Chondrocyte (in vitro differentiated cells): ENCODE measurements around the gene PNPLA4. TPM values are rescaled to one million over a fixed set of nuclear protein-coding genes. Genes with fewer than 3 reads are reported as not detected.

Experiments
- DNase-seq: peaks from one replicate; pipeline ENCODE4 v3.0.0; 2021; ENCODE audit warnings: mixed read lengths, low spot score
- H3K27ac Mint-ChIP-seq: one replicate; pipeline ENCODE4 v1.8.0; 2021; ENCODE audit warnings: mild to moderate bottlenecking, moderate library complexity, mixed read lengths; ENCODE audit not compliant: unreplicated experiment
- H3K27me3 Mint-ChIP-seq: 2 replicates; pipeline ENCODE4 v1.8.0; 2021; ENCODE audit warnings: low read depth, mixed read lengths
- H3K36me3 Mint-ChIP-seq: 2 replicates; pipeline ENCODE4 v1.8.0; 2021; ENCODE audit warnings: low read depth, mixed read lengths
- H3K4me1 Mint-ChIP-seq: 2 replicates; pipeline ENCODE4 v1.8.0; 2021; ENCODE audit warnings: low read depth, mild to moderate bottlenecking, mixed read lengths
- H3K4me3 Mint-ChIP-seq: one replicate; pipeline ENCODE4 v1.8.0; 2021; ENCODE audit warnings: mild to moderate bottlenecking, moderate library complexity, mixed read lengths; ENCODE audit not compliant: unreplicated experiment
- H3K9me3 Mint-ChIP-seq: 2 replicates; pipeline ENCODE4 v1.8.0; 2021; ENCODE audit warnings: low read depth, mixed read lengths
- total RNA-seq: library from RNA; stranded (reverse); gene quantifications from 3 replicates; pipeline ENCODE4 v1.2.1, GENCODE V29; 2021
- TF ChIP-seq, protein P1 (sequence below): fragments of 200-600 bp; sonication (generic); IDR thresholded peaks from 2 replicates; pipeline ENCODE4 v1.5.0; 2021; ENCODE audit warnings: antibody characterized with exemption, mild to moderate bottlenecking, moderate library complexity

Gene PNPLA4
- total RNA-seq, 1 donor from 2014 or later: 11.3 TPM

DNA sequence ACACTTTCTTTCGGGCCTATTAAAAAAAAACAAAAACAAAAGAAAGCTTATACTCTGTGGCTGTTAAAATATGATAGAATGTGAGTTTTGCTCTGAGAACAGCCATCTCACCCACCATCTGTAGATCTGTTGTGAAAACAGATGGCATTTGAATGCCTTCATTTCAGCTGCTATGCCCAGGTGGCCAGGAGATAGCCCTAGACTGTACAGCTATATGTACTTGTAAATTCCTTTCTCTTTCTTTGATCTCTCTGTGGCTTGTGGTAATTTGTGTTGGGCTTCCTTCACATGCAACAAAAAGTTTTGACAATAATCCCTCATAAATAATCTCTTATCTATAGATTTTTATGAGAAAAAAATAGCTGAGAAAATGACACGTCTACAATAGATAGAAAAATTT, 38.1 kb downstream of the PNPLA4 start:
- no peaks in the 10 kb centered on the region for H3K27me3 Mint-ChIP-seq
- no peaks in the 10 kb centered on the region for H3K36me3 Mint-ChIP-seq
- H3K4me3 Mint-ChIP-seq: no peak overlapping the region
- no peak for DNase-seq
- TF ChIP-seq, protein P1, sequence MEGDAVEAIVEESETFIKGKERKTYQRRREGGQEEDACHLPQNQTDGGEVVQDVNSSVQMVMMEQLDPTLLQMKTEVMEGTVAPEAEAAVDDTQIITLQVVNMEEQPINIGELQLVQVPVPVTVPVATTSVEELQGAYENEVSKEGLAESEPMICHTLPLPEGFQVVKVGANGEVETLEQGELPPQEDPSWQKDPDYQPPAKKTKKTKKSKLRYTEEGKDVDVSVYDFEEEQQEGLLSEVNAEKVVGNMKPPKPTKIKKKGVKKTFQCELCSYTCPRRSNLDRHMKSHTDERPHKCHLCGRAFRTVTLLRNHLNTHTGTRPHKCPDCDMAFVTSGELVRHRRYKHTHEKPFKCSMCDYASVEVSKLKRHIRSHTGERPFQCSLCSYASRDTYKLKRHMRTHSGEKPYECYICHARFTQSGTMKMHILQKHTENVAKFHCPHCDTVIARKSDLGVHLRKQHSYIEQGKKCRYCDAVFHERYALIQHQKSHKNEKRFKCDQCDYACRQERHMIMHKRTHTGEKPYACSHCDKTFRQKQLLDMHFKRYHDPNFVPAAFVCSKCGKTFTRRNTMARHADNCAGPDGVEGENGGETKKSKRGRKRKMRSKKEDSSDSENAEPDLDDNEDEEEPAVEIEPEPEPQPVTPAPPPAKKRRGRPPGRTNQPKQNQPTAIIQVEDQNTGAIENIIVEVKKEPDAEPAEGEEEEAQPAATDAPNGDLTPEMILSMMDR: no peak
- peaks cover 5% of the 10 kb centered on the region for H3K9me3 Mint-ChIP-seq
- H3K27ac Mint-ChIP-seq: no peak overlapping the region
- no peaks in the 10 kb centered on the region for H3K4me1 Mint-ChIP-seq

DNA sequence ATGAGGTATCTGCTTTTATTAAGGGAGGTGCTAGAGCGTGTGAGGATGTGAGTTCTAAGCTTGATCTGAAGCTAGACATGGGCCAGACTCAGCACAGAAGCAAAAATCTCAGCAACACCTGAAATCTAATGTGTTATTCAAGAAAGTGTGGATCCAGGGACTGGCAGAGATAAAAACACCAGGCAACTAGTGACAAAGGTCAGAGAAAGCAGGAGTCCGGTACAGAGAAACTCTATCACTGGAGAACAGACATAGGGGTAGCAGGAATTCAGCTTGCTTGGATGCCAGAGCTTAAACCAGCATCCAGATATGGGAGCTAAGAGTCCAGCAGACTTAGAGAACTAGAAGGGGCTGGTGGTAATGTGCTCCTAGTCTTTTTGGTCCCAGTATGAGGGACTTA, 50.3 kb downstream of the PNPLA4 start:
- Mint-ChIP-seq H3K4me1 (no peaks in the 10 kb centered on the region), H3K27ac (no peak overlapping the region), H3K27me3 (peaks cover 2% of the 10 kb centered on the region), H3K36me3 (no peaks in the 10 kb centered on the region), H3K9me3 (no peaks in the 10 kb centered on the region), H3K4me3 (no peak overlapping the region)
- no peak for DNase-seq
- TF ChIP-seq, protein P1: no peak

- no peak for DNase-seq
- no peak overlapping the region for H3K27ac Mint-ChIP-seq
- no peaks in the 10 kb centered on the region for H3K4me1 Mint-ChIP-seq
- no peaks in the 10 kb centered on the region for H3K27me3 Mint-ChIP-seq
- H3K36me3 Mint-ChIP-seq: no peaks in the 10 kb centered on the region
- H3K9me3 Mint-ChIP-seq: peaks cover 7% of the 10 kb centered on the region
- no peak overlapping the region for H3K4me3 Mint-ChIP-seq
- TF ChIP-seq, protein P1: no peak
Measured at GRCh38 chrX:7872042-7872441, 55.2 kb downstream of the PNPLA4 start.

GRCh38 chrX:7852166-7852565, 75.0 kb downstream of the PNPLA4 start:
- H3K36me3 Mint-ChIP-seq: no peaks in the 10 kb centered on the region
- H3K27me3 Mint-ChIP-seq: peaks cover 2% of the 10 kb centered on the region
- H3K4me1 Mint-ChIP-seq: no peaks in the 10 kb centered on the region
- TF ChIP-seq, protein P1: no peak
- no peak for DNase-seq
- no peak overlapping the region for H3K4me3 Mint-ChIP-seq
- H3K27ac Mint-ChIP-seq: no peak overlapping the region
- peaks cover 6% of the 10 kb centered on the region for H3K9me3 Mint-ChIP-seq

Other genes with a start within 250 kb of the PNPLA4 start
- 0.53 TPM in 1 of 3 replicates, not detected in the others for gene VCX, start 84.2 kb downstream of the PNPLA4 start, total RNA-seq
- gene VCX2, start 243.9 kb upstream of the PNPLA4 start, total RNA-seq: not detected in 3 replicates